Liver (tissue), 9 donors: ENCODE measurements around the gene FPR1. TPM values are rescaled to one million over a fixed set of nuclear protein-coding genes. Genes with fewer than 3 reads are reported as not detected.

ENCODE experiments used
- DNase-seq: peaks from one replicate; pipeline ENCODE4 v3.0.0-alpha.2; 2017; ENCODE audit warnings: low spot score
- H3K27ac ChIP-seq, 2 donors: one replicate each; pipeline ENCODE4 v1.7.0; 2013; ENCODE audit warnings: inconsistent platforms in 2 of 2, low read length in 2 of 2, control low read depth in 1 of 2, low read depth in 1 of 2, mild to moderate bottlenecking in 1 of 2
- H3K27me3 ChIP-seq, 4 donors: one replicate each; pipeline versions ENCODE4 v1.6.1 to v1.7.0; 2013; ENCODE audit warnings: low read length in 3 of 4, inconsistent platforms in 1 of 4, mild to moderate bottlenecking in 1 of 4, moderate library complexity in 1 of 4; ENCODE audit not compliant: control insufficient read depth in 4 of 4, insufficient read depth in 4 of 4
- H3K36me3 ChIP-seq, 4 donors: one replicate each; pipeline versions ENCODE4 v1.6.1 to v1.7.0; 2013; ENCODE audit warnings: low read length in 3 of 4, mild to moderate bottlenecking in 3 of 4, low read depth in 1 of 4, moderate library complexity in 1 of 4; ENCODE audit not compliant: control insufficient read depth in 4 of 4, insufficient read depth in 3 of 4
- H3K4me1 ChIP-seq, 4 donors: one replicate each; pipeline versions ENCODE4 v1.6.1 to v1.7.0; 2013; ENCODE audit warnings: low read length in 3 of 4, mild to moderate bottlenecking in 3 of 4, moderate library complexity in 1 of 4; ENCODE audit not compliant: control insufficient read depth in 4 of 4, insufficient read depth in 4 of 4
- H3K4me3 ChIP-seq, 3 donors: one replicate each; pipeline versions ENCODE4 v1.6.1 to v1.7.0; 2013; ENCODE audit warnings: low read length in 3 of 3, control low read depth in 1 of 3, low read depth in 1 of 3, mild to moderate bottlenecking in 1 of 3
- H3K9ac ChIP-seq, 2 donors: one replicate each; pipeline ENCODE4 v1.7.0; 2013; ENCODE audit warnings: low read length in 2 of 2, mild to moderate bottlenecking in 2 of 2, moderate library complexity in 2 of 2, control low read depth in 1 of 2, low read depth in 1 of 2
- H3K9me3 ChIP-seq, 4 donors: one replicate each; pipeline versions ENCODE4 v1.6.1 to v1.7.0; 2013; ENCODE audit warnings: low read length in 3 of 4; ENCODE audit not compliant: control insufficient read depth in 4 of 4
- EGR1 ChIP-seq, 2 donors: IDR thresholded peaks; 2 replicates each; pipeline ENCODE4 v1.6.1; 2016 to 2018; ENCODE audit warnings: antibody characterized with exemption in 2 of 2, low read depth in 2 of 2
- FOXA1 ChIP-seq: IDR thresholded peaks from 2 replicates; pipeline ENCODE4 v1.6.1; 2016; ENCODE audit warnings: antibody characterized with exemption
- FOXA2 ChIP-seq: IDR thresholded peaks from 2 replicates; pipeline ENCODE4 v1.6.1; 2016; ENCODE audit warnings: antibody characterized with exemption
- GABPA ChIP-seq, 2 donors: IDR thresholded peaks in 1 of 2; conservative IDR thresholded peaks in 1 of 2; 2 replicates each; pipeline ENCODE4 v1.6.1; 2016; ENCODE audit warnings: antibody characterized with exemption in 2 of 2, mild to moderate bottlenecking in 1 of 2, moderate library complexity in 1 of 2
- HNF4A ChIP-seq, 2 donors: conservative IDR thresholded peaks; 2 replicates each; pipeline ENCODE4 v1.6.1; 2016; ENCODE audit warnings: antibody characterized with exemption in 2 of 2, mild to moderate bottlenecking in 2 of 2
- HNF4G ChIP-seq: IDR thresholded peaks from 2 replicates; pipeline ENCODE4 v1.6.1; 2016; ENCODE audit warnings: antibody characterized with exemption
- JUND ChIP-seq, 2 donors: IDR thresholded peaks; 2 replicates each; pipeline ENCODE4 v1.6.1; 2016; ENCODE audit warnings: antibody characterized with exemption in 2 of 2
- NR2F2 ChIP-seq: IDR thresholded peaks from 2 replicates; pipeline ENCODE4 v1.6.1; 2016; ENCODE audit warnings: antibody characterized with exemption
- RXRA ChIP-seq, 2 donors: IDR thresholded peaks; 2 replicates each; pipeline ENCODE4 v1.6.1; 2017 to 2018; ENCODE audit warnings: antibody characterized with exemption in 2 of 2, mild to moderate bottlenecking in 1 of 2
- TAF1 ChIP-seq: conservative IDR thresholded peaks from 2 replicates; pipeline ENCODE4 v1.6.1; 2016; ENCODE audit warnings: antibody characterized with exemption, mild to moderate bottlenecking
- WGBS: extraction: QIAGEN DNeasy Blood & Tissue Kit; methylation state at CpG from one replicate; pipeline ENCODE4 v1.1.7; 2013; 5-methylcytosine and 5-hydroxymethylcytosine counted together
- polyA plus RNA-seq, 2 donors: library from polyadenylated mRNA; stranded (reverse) in 1 of 2; unstranded in 1 of 2; fragments of 200-250 nt in 1 of 2; fragments of >200 nt in 1 of 2; fragmentation: Nextera tagmentation in 1 of 2; extraction: Ambion mirVana in 1 of 2; gene quantifications; one replicate each; pipeline versions ENCODE4 v1.2.1 to v1.2.3, GENCODE V29; 2013 to 2015
- total RNA-seq, 2 donors: library from RNA; depleted of rRNA; stranded (reverse); fragments of >200 nt; gene quantifications; one replicate each; pipeline ENCODE4 v1.2.3, GENCODE V29; 2014
- TF ChIP-seq, protein P1 (sequence below): IDR thresholded peaks from 2 replicates; pipeline ENCODE4 v1.6.1; 2016; ENCODE audit warnings: antibody characterized with exemption
- TF ChIP-seq, protein P2 (sequence below): IDR thresholded peaks from 2 replicates; pipeline ENCODE4 v1.6.1; 2016; ENCODE audit warnings: antibody characterized with exemption
- TF ChIP-seq, protein P3 (sequence below): IDR thresholded peaks from 2 replicates; pipeline ENCODE4 v1.6.1; 2016; ENCODE audit warnings: antibody characterized with exemption, mild to moderate bottlenecking
- TF ChIP-seq, protein P4 (sequence below): fragments of 150-350 bp; IDR thresholded peaks from 2 replicates; pipeline ENCODE4 v1.5.1; 2017; ENCODE audit warnings: improper control_type of control experiment, low read depth, low read length; ENCODE audit not compliant: missing input control
- donor health status: healthy.
- donor health status: healthy.
- donor health status: healthy.
- donor health status: healthy.
- donor health status: healthy.

The FPR1 gene
- total and polyA plus RNA-seq, 4 donors: 2.7 to 17.0 (median 8.1) TPM

DNA sequence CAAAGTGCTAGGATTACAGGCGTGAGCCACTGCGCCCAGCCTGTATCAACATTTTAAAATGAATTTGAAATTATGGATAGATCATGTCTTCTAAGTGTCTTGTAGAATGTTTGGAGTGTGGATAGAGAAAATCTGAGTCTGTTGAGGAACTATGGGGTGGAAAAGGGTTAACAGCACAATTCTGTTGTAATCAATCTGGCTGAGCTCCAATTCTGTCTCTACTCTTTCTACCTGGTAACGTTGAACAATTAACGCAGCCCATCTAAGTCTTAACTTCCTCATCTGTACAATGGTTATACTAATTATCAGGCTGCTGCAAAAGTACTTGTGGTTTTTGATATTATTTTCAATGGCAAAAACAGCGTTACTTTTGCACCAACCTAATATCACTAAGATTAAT, 13.4 kb upstream of the FPR1 start (continued):
- TF ChIP-seq, protein P1, sequence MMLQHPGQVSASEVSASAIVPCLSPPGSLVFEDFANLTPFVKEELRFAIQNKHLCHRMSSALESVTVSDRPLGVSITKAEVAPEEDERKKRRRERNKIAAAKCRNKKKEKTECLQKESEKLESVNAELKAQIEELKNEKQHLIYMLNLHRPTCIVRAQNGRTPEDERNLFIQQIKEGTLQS: no peak
- no peak for TF ChIP-seq HNF4G

DNA sequence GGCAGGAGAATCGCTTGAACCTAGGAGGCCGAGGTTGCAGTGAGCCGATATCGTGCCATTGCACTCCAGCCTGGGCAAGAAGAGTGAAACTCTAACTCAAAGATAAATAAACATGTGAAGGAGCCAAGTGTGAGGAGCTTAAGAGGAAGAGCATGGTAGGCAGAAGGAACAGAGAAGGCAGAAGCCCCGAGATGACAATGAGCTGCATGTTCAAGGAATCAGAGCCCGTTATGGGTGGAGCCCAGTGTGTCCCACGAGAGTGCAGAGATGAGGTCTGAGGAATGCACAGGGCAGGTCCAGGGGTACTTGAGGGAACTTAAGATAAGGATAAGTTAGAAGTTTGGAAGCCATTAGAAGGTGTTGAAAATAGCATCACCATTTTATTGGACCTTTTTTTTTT, 10.0 kb upstream of the FPR1 start:
- 73% methylated on average over 7 of the region's 7 CpGs for WGBS

DNA sequence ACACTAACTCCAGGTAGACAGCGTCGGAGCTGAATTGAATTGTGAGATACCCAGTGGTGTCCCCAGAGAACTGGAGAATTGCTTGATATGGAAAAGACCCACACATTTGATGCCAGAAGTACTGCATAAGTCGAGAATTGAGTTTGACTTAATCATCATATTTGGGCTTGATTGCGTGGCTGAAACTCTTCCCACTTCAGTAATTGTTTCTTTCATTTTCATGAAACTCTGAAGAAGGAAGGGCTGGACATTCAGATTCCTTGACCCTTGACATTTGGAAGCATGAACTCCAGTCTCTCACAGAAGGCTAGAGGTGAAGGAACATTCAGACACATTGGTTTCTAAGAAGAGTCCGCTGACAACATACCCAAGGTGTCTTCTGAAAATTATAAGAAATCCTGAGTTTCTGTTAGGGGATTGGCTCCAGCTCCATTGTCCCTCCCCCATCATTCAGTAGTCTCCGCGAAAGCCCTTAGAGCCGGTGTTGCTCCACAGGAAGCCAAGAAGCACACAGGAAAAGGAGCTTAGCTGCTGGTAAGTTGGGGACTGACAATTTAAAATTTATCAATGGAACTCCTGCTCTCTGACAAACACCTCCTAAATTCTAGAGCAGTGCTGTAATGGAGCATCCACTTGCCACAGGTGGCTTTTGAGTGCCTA, 9.1 kb upstream of the FPR1 start, which contains the start of gene FPR2:
Gene FPR2 (plus strand): TSS at position 484 of the 660 bp plus-strand sequence. CDS start 7,479 bp downstream, outside the sequence.
- WGBS: 45% methylated on average over 8 of the region's 8 CpGs
- Histone ChIP-seq H3K27ac (no peak within 1 kb of the TSS), H3K9me3 (peaks cover 0 to 3% (median 1%) of the 10 kb centered on the region in 4 donors), H3K36me3 (no peaks in the 10 kb centered on the region), H3K4me3 (no peak within 1 kb of the TSS), H3K4me1 (no peaks in the 10 kb centered on the region), H3K9ac (no peak within 1 kb of the TSS), H3K27me3 (peaks cover 0 to 2% (median 0%) of the 10 kb centered on the region in 4 donors)
- DNase-seq: no peak
- no peak for TF ChIP-seq NR2F2
- no peak for TF ChIP-seq HNF4A (conservative IDR thresholded peaks at IDR 0.05)
- TF ChIP-seq GABPA (IDR thresholded peaks at IDR 0.05 in 1 of 2, conservative IDR thresholded peaks at IDR 0.05 in 1 of 2): no peak
- TF ChIP-seq, protein P1: no peak
- no peak for TF ChIP-seq EGR1 (IDR thresholded peaks at IDR 0.05; ENCODE audit: low read depth in 2 of 2)
- TF ChIP-seq, protein P2, sequence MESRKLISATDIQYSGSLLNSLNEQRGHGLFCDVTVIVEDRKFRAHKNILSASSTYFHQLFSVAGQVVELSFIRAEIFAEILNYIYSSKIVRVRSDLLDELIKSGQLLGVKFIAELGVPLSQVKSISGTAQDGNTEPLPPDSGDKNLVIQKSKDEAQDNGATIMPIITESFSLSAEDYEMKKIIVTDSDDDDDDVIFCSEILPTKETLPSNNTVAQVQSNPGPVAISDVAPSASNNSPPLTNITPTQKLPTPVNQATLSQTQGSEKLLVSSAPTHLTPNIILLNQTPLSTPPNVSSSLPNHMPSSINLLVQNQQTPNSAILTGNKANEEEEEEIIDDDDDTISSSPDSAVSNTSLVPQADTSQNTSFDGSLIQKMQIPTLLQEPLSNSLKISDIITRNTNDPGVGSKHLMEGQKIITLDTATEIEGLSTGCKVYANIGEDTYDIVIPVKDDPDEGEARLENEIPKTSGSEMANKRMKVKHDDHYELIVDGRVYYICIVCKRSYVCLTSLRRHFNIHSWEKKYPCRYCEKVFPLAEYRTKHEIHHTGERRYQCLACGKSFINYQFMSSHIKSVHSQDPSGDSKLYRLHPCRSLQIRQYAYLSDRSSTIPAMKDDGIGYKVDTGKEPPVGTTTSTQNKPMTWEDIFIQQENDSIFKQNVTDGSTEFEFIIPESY: no peak
- no peak for TF ChIP-seq FOXA2
- TF ChIP-seq RXRA (IDR thresholded peaks at IDR 0.05): no peak
- TF ChIP-seq, protein P3, sequence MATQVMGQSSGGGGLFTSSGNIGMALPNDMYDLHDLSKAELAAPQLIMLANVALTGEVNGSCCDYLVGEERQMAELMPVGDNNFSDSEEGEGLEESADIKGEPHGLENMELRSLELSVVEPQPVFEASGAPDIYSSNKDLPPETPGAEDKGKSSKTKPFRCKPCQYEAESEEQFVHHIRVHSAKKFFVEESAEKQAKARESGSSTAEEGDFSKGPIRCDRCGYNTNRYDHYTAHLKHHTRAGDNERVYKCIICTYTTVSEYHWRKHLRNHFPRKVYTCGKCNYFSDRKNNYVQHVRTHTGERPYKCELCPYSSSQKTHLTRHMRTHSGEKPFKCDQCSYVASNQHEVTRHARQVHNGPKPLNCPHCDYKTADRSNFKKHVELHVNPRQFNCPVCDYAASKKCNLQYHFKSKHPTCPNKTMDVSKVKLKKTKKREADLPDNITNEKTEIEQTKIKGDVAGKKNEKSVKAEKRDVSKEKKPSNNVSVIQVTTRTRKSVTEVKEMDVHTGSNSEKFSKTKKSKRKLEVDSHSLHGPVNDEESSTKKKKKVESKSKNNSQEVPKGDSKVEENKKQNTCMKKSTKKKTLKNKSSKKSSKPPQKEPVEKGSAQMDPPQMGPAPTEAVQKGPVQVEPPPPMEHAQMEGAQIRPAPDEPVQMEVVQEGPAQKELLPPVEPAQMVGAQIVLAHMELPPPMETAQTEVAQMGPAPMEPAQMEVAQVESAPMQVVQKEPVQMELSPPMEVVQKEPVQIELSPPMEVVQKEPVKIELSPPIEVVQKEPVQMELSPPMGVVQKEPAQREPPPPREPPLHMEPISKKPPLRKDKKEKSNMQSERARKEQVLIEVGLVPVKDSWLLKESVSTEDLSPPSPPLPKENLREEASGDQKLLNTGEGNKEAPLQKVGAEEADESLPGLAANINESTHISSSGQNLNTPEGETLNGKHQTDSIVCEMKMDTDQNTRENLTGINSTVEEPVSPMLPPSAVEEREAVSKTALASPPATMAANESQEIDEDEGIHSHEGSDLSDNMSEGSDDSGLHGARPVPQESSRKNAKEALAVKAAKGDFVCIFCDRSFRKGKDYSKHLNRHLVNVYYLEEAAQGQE: no peak
- no peak for TF ChIP-seq FOXA1
- no peak for TF ChIP-seq TAF1
- TF ChIP-seq, protein P4, sequence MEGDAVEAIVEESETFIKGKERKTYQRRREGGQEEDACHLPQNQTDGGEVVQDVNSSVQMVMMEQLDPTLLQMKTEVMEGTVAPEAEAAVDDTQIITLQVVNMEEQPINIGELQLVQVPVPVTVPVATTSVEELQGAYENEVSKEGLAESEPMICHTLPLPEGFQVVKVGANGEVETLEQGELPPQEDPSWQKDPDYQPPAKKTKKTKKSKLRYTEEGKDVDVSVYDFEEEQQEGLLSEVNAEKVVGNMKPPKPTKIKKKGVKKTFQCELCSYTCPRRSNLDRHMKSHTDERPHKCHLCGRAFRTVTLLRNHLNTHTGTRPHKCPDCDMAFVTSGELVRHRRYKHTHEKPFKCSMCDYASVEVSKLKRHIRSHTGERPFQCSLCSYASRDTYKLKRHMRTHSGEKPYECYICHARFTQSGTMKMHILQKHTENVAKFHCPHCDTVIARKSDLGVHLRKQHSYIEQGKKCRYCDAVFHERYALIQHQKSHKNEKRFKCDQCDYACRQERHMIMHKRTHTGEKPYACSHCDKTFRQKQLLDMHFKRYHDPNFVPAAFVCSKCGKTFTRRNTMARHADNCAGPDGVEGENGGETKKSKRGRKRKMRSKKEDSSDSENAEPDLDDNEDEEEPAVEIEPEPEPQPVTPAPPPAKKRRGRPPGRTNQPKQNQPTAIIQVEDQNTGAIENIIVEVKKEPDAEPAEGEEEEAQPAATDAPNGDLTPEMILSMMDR: no peak
- TF ChIP-seq JUND (IDR thresholded peaks at IDR 0.05): no peak

More for the DNA sequence above, 10.0 kb upstream of the FPR1 start:
- no peaks in the 10 kb centered on the region for H3K36me3 ChIP-seq
- H3K9me3 ChIP-seq: peaks cover 0 to 2% (median 0%) of the 10 kb centered on the region in 4 donors
- H3K4me3 ChIP-seq: no peak overlapping the region
- H3K4me1 ChIP-seq: no peaks in the 10 kb centered on the region
- TF ChIP-seq, protein P3: no peak
- no peak for TF ChIP-seq NR2F2
- TF ChIP-seq, protein P1: no peak
- H3K27me3 ChIP-seq: peaks cover 0 to 2% (median 0%) of the 10 kb centered on the region in 4 donors
- DNase-seq: no peak
- no peak overlapping the region for H3K27ac ChIP-seq
- H3K9ac ChIP-seq: no peak overlapping the region
